ENCODE measurements around the gene TXNDC16.

The TXNDC16 gene

DNA sequence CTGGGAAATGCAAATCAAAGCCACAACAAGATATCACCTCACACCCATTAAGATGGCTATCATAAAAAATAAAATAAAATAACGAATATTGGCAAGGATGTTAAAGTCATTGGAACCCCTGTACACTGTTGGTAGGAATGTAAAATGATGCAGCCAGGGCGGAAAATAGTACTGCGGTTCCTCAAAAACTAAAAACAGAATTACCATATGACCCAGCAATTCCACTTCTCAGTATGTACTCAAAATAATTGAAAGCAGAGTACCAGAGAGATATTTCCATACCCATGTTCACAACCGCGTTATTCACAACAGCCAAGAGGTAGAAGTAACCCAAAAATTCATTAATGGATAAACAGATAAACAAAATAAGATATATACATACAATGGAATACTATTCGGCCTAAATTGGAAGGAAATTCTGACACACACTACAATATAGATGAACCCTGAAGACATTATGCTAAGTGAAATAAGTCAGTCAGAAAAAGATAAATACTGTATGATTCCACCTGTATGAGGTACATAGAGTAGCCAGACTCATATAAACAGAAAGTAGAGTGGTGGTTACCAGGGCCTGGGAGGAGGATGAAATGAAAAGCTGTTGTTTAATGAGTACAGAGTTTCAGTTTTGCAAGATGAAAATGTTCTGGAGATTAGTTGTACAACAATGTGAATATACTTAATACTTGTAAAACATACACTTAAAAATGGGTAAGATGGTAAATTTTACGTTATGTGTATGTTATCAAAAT, 84.6 kb downstream of the TXNDC16 start:
- no peak overlapping the region for H3K4me3 ChIP-seq (ENCODE audit: low read length)
- no peak for DNase-seq (ENCODE audit: low read depth)
- TF ChIP-seq, protein P1, sequence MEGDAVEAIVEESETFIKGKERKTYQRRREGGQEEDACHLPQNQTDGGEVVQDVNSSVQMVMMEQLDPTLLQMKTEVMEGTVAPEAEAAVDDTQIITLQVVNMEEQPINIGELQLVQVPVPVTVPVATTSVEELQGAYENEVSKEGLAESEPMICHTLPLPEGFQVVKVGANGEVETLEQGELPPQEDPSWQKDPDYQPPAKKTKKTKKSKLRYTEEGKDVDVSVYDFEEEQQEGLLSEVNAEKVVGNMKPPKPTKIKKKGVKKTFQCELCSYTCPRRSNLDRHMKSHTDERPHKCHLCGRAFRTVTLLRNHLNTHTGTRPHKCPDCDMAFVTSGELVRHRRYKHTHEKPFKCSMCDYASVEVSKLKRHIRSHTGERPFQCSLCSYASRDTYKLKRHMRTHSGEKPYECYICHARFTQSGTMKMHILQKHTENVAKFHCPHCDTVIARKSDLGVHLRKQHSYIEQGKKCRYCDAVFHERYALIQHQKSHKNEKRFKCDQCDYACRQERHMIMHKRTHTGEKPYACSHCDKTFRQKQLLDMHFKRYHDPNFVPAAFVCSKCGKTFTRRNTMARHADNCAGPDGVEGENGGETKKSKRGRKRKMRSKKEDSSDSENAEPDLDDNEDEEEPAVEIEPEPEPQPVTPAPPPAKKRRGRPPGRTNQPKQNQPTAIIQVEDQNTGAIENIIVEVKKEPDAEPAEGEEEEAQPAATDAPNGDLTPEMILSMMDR (conservative IDR thresholded peaks at IDR 0.05; ENCODE audit: low read depth, low read length), result no peak

DNA sequence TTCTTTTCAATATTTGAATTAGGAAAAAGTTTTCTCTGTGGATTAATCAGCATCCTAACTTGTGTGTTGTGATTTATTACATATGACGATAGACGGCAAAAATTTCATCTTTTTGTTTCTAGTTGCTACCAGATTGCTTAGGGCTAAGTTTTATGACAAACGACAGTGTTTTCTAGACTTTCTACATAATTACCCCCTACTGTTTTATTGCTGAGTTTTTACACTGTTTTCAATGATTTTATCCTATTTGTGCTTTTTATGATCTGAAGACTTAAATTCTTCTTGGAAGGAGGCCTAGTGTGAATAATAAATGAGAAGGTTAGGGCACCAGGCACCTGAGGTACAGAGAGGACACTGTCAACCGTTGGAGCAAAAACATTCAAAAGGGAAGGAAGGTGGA, 88.1 kb downstream of the TXNDC16 start:
- TF ChIP-seq, protein P1 (conservative IDR thresholded peaks at IDR 0.05; ENCODE audit: low read depth, low read length), result no peak
- no peak for DNase-seq (ENCODE audit: low read depth)

DNA sequence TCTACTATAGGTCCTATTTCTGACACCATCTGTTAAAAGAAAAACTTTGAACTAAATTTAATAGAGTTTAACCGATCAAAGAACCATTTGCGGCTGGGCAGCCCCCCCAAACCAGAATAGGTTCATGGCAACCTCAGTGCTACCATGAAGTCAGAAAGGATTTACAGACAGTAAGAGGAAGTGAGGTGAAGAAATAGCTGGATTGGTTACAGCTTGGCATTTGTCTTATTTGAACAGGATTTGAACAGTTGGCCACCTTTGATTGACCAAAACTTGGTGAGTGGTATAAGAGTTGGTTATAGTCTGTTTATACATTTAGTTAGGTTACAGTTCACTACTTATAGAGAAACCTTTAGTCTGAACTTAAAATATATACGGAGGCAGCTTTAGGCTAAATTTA, 88.9 kb downstream of the TXNDC16 start:
- no peak for DNase-seq (ENCODE audit: low read depth)
- TF ChIP-seq, protein P1 (conservative IDR thresholded peaks at IDR 0.05; ENCODE audit: low read depth, low read length), result no peak

More for the DNA sequence above, 88.1 kb downstream of the TXNDC16 start:
- no peak overlapping the region for H3K4me3 ChIP-seq (ENCODE audit: low read length)

DNA sequence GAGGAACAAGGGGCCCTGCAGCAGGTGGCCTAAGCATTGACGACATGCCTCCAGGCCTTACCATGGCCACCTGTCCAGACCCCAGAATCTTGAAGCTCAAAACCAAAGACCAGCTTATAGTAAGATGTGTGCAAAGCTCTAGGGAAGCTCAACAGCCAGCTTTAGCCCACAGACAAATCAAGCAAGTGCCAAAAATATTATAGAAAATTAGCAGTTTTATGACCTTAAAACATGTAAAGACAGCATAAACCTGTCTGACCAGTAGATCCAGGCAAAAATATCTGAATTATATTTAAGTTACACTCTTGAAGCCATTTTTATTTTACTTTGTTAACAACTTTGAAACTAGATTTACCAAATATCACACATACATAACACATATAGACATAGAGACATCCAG, 90.6 kb downstream of the TXNDC16 start:
- DNase-seq (ENCODE audit: low read depth), result no peak
- no peak overlapping the region for H3K4me3 ChIP-seq (ENCODE audit: low read length)
- TF ChIP-seq, protein P1 (conservative IDR thresholded peaks at IDR 0.05; ENCODE audit: low read depth, low read length), result no peak

More for the DNA sequence above, 88.9 kb downstream of the TXNDC16 start:
- no peak overlapping the region for H3K4me3 ChIP-seq (ENCODE audit: low read length)

DNA sequence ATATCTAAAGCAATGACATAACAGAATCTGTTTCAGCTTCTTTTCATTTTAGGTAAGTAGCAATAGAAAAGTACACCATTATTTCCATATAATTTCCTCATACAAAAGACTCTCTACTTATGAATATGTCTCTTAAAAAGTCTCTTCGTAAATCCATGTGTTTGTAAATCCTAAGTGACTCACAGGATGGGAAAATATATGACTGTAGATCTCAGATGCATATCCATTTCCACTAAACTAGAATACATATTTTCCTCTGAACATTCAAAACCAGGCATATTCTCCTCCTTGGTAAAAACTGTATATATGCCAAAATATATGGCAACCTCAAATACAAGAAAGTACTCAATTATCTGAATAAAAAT, 93.6 kb downstream of the TXNDC16 start:
- H3K4me3 ChIP-seq (ENCODE audit: low read length), result no peak overlapping the region
- no peak for DNase-seq (ENCODE audit: low read depth)
- TF ChIP-seq, protein P1 (conservative IDR thresholded peaks at IDR 0.05; ENCODE audit: low read depth, low read length), result no peak

DNA sequence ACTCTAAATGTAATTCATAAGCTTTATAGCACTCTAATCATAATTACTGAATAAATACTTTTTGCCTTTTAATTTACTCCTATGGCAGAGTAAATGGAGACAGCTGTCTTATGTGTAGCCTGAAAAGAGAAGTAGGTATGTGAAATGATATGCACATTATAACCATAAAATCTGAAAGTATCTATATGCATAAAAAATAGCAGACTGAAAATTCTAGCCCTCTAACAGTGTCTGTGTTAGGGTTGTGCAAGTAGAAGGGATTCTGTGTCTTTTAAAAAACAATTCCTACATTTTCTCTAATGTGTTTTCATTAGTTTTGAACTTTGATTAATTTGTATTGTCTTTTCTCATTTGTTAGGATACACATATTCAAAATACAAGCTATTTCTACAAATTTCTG, 94.9 kb downstream of the TXNDC16 start:
- TF ChIP-seq, protein P1 (conservative IDR thresholded peaks at IDR 0.05; ENCODE audit: low read depth, low read length), result no peak
- no peak overlapping the region for H3K4me3 ChIP-seq (ENCODE audit: low read length)
- DNase-seq (ENCODE audit: low read depth), result no peak

All from retinal pigment epithelial cell (primary cell).